ENCODE results near the gene PURB. TPM values are rescaled to one million over a fixed set of nuclear protein-coding genes. Genes with fewer than 3 reads are reported as not detected.
A peak's percentile ranks its signal among the peaks of the same experiment; 100 is the strongest.
"Not testable (repeated sequence)": the region's sequence is repeated elsewhere in the genome, so short reads cannot be mapped to it uniquely, and the experiment has no call there.

The PURB gene
- 35.3 TPM for polyA plus RNA-seq (ENCODE audit: insufficient read length)

- DNase-seq, result peak; percentile 97
Observed at GRCh38 chr7:44885394-44886317, at the start of gene PURB. Gene PURB (minus strand): TSS chr7:44885530. CDS start chr7:44885348, 182 bp downstream.

- DNase-seq, result no peak
Observed at GRCh38 chr7:44935016-44935415, 49.7 kb upstream of the PURB start.

GRCh38 chr7:44934510-44934909 is 49.2 kb upstream of the PURB start:
- DNase-seq, result not testable (repeated sequence)

- DNase-seq, result no peak
Observed at GRCh38 chr7:44930921-44931320, 45.6 kb upstream of the PURB start.

- no peak for DNase-seq
Observed at GRCh38 chr7:44922351-44922694, 37.0 kb upstream of the PURB start.

GRCh38 chr7:44921607-44922350 is 36.4 kb upstream of the PURB start:
- peak; percentile 47 for DNase-seq

- no peak for DNase-seq
Observed at GRCh38 chr7:44920119-44920518, 34.8 kb upstream of the PURB start.

- DNase-seq, result no peak
Observed at GRCh38 chr7:44918029-44918428, 32.7 kb upstream of the PURB start.

GRCh38 chr7:44917465-44917864 is 32.1 kb upstream of the PURB start:
- no peak for DNase-seq

GRCh38 chr7:44914992-44915607 is 29.8 kb upstream of the PURB start:
- DNase-seq, result no peak

GRCh38 chr7:44912775-44913347 is 27.5 kb upstream of the PURB start:
- DNase-seq, result no peak

- DNase-seq, result no peak
Observed at GRCh38 chr7:44911911-44912310, 26.6 kb upstream of the PURB start.

GRCh38 chr7:44909596-44910389 is 24.5 kb upstream of the PURB start:
- no peak for DNase-seq

- no peak for DNase-seq
Observed at GRCh38 chr7:44906965-44907364, 21.6 kb upstream of the PURB start.

GRCh38 chr7:44905002-44905635 is 19.8 kb upstream of the PURB start:
- no peak for DNase-seq

GRCh38 chr7:44899443-44899842 is 14.1 kb upstream of the PURB start:
- no peak for DNase-seq

- no peak for DNase-seq
Observed at GRCh38 chr7:44898039-44898438, 12.7 kb upstream of the PURB start.

- no peak for DNase-seq
Observed at GRCh38 chr7:44897309-44897708, 12.0 kb upstream of the PURB start.

- DNase-seq, result peak; percentile 58
Observed at GRCh38 chr7:44894888-44895580, 9.7 kb upstream of the PURB start.

GRCh38 chr7:44893710-44894234 is 8.4 kb upstream of the PURB start:
- DNase-seq, result no peak

GRCh38 chr7:44891791-44892190 is 6.5 kb upstream of the PURB start:
- no peak for DNase-seq

Measured in hindlimb muscle (tissue), 1 donor.